Keratinocyte (primary cell): ENCODE results near the gene NUCKS1. TPM values are rescaled to one million over a fixed set of nuclear protein-coding genes. Genes with fewer than 3 reads are reported as not detected.

Experiments
- DNase-seq: peaks from one replicate; pipeline ENCODE4 v3.0.0-alpha.2; 2011; ENCODE audit warnings: low read depth, missing footprints, low spot score
- FAIRE-seq: peaks from 2 replicates; lab custom pipeline; 2011; peaks lifted over from hg19 to GRCh38; lab: Jason Lieb, UNC
- H2AFZ ChIP-seq: 2 replicates; pipeline ENCODE4 v1.6.0; 2012; ENCODE audit warnings: low read length, control low read depth, inconsistent platforms; ENCODE audit not compliant: control insufficient read depth
- H3K27ac ChIP-seq: 2 replicates; pipeline ENCODE4 v1.5.1; 2011; ENCODE audit warnings: low read length; ENCODE audit not compliant: control insufficient read depth, insufficient read depth
- H3K27me3 ChIP-seq: 3 replicates; pipeline ENCODE4 v1.6.0; 2011; ENCODE audit warnings: low read length; ENCODE audit not compliant: control insufficient read depth, insufficient read depth; ENCODE audit errors: extremely low read depth
- H3K36me3 ChIP-seq, 2 experiments: 2 replicates in 1 of 2; 3 replicates in 1 of 2; pipeline ENCODE4 v1.5.1; 2011; ENCODE audit warnings: low read length in 2 of 2, mild to moderate bottlenecking in 1 of 2; ENCODE audit not compliant: control insufficient read depth in 2 of 2, insufficient read depth in 2 of 2; ENCODE audit errors: extremely low read depth in 1 of 2
- H3K4me1 ChIP-seq: 3 replicates; pipeline ENCODE4 v1.5.1; 2011; ENCODE audit warnings: low read length; ENCODE audit not compliant: control insufficient read depth, insufficient read depth; ENCODE audit errors: extremely low read depth
- H3K4me2 ChIP-seq: 3 replicates; pipeline ENCODE4 v1.6.0; 2011; ENCODE audit warnings: low read depth, low read length; ENCODE audit not compliant: control insufficient read depth, insufficient read depth; ENCODE audit errors: extremely low read depth
- H3K4me3 ChIP-seq, 3 experiments: fragments of 200-600 bp in 1 of 3; sonication (generic) in 1 of 3; 2 replicates in 2 of 3; 3 replicates in 1 of 3; pipeline ENCODE4 v1.5.1; 2011 to 2016; ENCODE audit warnings: low read length in 3 of 3, mild to moderate bottlenecking in 3 of 3, control low read depth in 2 of 3, inconsistent platforms in 1 of 3, low read depth in 1 of 3, mixed read lengths in 1 of 3, mixed run types in 1 of 3, moderate library complexity in 1 of 3; ENCODE audit not compliant: control insufficient read depth in 2 of 3, insufficient read depth in 2 of 3; ENCODE audit errors: extremely low read depth in 1 of 3
- H3K79me2 ChIP-seq: 2 replicates; pipeline ENCODE4 v1.6.0; 2012; ENCODE audit warnings: low read length; ENCODE audit not compliant: control insufficient read depth, insufficient read depth
- H3K9ac ChIP-seq: 3 replicates; pipeline ENCODE4 v1.6.0; 2011; ENCODE audit warnings: low read length; ENCODE audit not compliant: control insufficient read depth, insufficient read depth; ENCODE audit errors: extremely low read depth
- H3K9me1 ChIP-seq: 3 replicates; pipeline ENCODE4 v1.6.0; 2011; ENCODE audit warnings: low read length; ENCODE audit not compliant: control insufficient read depth, insufficient read depth; ENCODE audit errors: extremely low read depth
- H3K9me3 ChIP-seq: 2 replicates; pipeline ENCODE4 v1.5.1; 2012; ENCODE audit warnings: low read depth, low read length; ENCODE audit not compliant: control insufficient read depth
- H4K20me1 ChIP-seq: 3 replicates; pipeline ENCODE4 v1.6.0; 2011; ENCODE audit warnings: low read length; ENCODE audit not compliant: control insufficient read depth, insufficient read depth; ENCODE audit errors: extremely low read depth
- CTCF ChIP-seq, 3 experiments: IDR thresholded peaks in 1 of 3; conservative IDR thresholded peaks in 1 of 3; optimal IDR thresholded peaks in 1 of 3; 2 replicates in 2 of 3; 3 replicates in 1 of 3; pipeline versions ENCODE3 to v1.5.1; 2011; ENCODE audit warnings: low read length in 3 of 3, mild to moderate bottlenecking in 3 of 3, moderate library complexity in 2 of 3, control low read depth in 1 of 3, inconsistent platforms in 1 of 3; ENCODE audit not compliant: insufficient read depth in 2 of 3; ENCODE audit errors: extremely low read depth in 1 of 3
- EZH2 ChIP-seq: IDR thresholded peaks from one replicate; pipeline ENCODE4 v1.6.1; 2012; ENCODE audit warnings: inconsistent platforms, mild to moderate bottlenecking, low read length, moderate library complexity
- dilution Hi-C: fragments of 300-500 bp; cut with MboI; formaldehyde crosslinking; loops from one replicate; pipeline ENCODE4 v1.7.0; 2020; ENCODE audit warnings: low sequenced_read_pairs; ENCODE audit not compliant: extremely low pct_ligation_motif_present
- polyA plus RNA-seq, 5 experiments: library from polyadenylated mRNA; depleted of rRNA in 3 of 5; stranded (reverse) in 3 of 5; stranded (forward) in 1 of 5; unstranded in 1 of 5; fragments of >200 nt; gene quantifications; 1 replicate in 1 of 5; 2 replicates in 3 of 5; 3 replicates in 1 of 5; pipeline versions ENCODE4 v1.2.1 to v1.2.3, GENCODE V29; 2011 to 2012; ENCODE audit warnings: missing spikeins in 2 of 5, low read depth in 1 of 5, low replicate concordance in 1 of 5

The NUCKS1 gene
- polyA plus RNA-seq, 1 donor (not counting 4 experiments of a cell fraction or from before 2014, with no cell fraction given), result 71.6 TPM

GRCh38 chr1:205782627-205783432, 32.8 kb upstream of the NUCKS1 start:
- FAIRE-seq, result no peak

GRCh38 chr1:205780335-205780734, 30.4 kb upstream of the NUCKS1 start:
- Histone ChIP-seq H3K79me2 (no peaks in the 10 kb centered on the region), H3K27me3 (no peaks in the 10 kb centered on the region), H3K9me3 (no peaks in the 10 kb centered on the region), H3K9ac (no peak overlapping the region), H3K9me1 (no peaks in the 10 kb centered on the region), H3K36me3 (no peaks in the 10 kb centered on the region), H3K27ac (no peak overlapping the region), H2AFZ (no peak overlapping the region), H3K4me1 (peaks cover 7% of the 10 kb centered on the region), H3K4me3 (no peak overlapping the region), H4K20me1 (no peaks in the 10 kb centered on the region), H3K4me2 (no peak overlapping the region)
- FAIRE-seq (no peak), DNase-seq (no peak)
- TF ChIP-seq CTCF (optimal IDR thresholded peaks at IDR 0.05 in 1 of 3, IDR thresholded peaks at IDR 0.05 in 1 of 3, conservative IDR thresholded peaks at IDR 0.05 in 1 of 3; ENCODE audit: extremely low read depth in 1 of 3, insufficient read depth in 2 of 3, low read length in 3 of 3) (no peak), EZH2 (no peak)
- dilution Hi-C loops, result no loop called here

More at GRCh38 chr1:205782627-205783432, 32.8 kb upstream of the NUCKS1 start:
- H3K4me1 ChIP-seq, result no peaks in the 10 kb centered on the region
- H3K27ac ChIP-seq, result no peak overlapping the region
- H2AFZ ChIP-seq, result no peak overlapping the region
- H3K4me3 ChIP-seq, result no peak overlapping the region
- no peaks in the 10 kb centered on the region for H3K79me2 ChIP-seq
- H3K9ac ChIP-seq, result no peak overlapping the region
- no peak overlapping the region for H3K4me2 ChIP-seq
- DNase-seq, result no peak
- no peaks in the 10 kb centered on the region for H3K9me1 ChIP-seq
- no peaks in the 10 kb centered on the region for H4K20me1 ChIP-seq
- no peaks in the 10 kb centered on the region for H3K36me3 ChIP-seq
- dilution Hi-C loops, result no loop called here
- no peaks in the 10 kb centered on the region for H3K9me3 ChIP-seq
- no peaks in the 10 kb centered on the region for H3K27me3 ChIP-seq
- no peak for TF ChIP-seq CTCF (optimal IDR thresholded peaks at IDR 0.05 in 1 of 3, IDR thresholded peaks at IDR 0.05 in 1 of 3, conservative IDR thresholded peaks at IDR 0.05 in 1 of 3; ENCODE audit: extremely low read depth in 1 of 3, insufficient read depth in 2 of 3, low read length in 3 of 3)
- no peak for TF ChIP-seq EZH2
